Adipocyte (in vitro differentiated cells): Measurements from ENCODE around the gene SLC7A5.

Experiments
- DNase-seq: peaks from one replicate; pipeline ENCODE4 v3.0.0-alpha.2; 2015; ENCODE audit warnings: low read depth
- H3K27me3 ChIP-seq: replicated peaks from 2 replicates; pipeline ENCODE4 v1.7.0; 2013; ENCODE audit warnings: mild to moderate bottlenecking, low read length, moderate library complexity; ENCODE audit not compliant: control insufficient read depth, insufficient read depth
- H3K36me3 ChIP-seq: 2 replicates; pipeline ENCODE4 v1.7.0; 2013; ENCODE audit warnings: low read length, mild to moderate bottlenecking, moderate library complexity; ENCODE audit not compliant: control insufficient read depth, insufficient read depth, severe bottlenecking
- H3K4me1 ChIP-seq: 2 replicates; pipeline ENCODE4 v1.7.0; 2013; ENCODE audit warnings: mild to moderate bottlenecking, low read length, moderate library complexity; ENCODE audit not compliant: control insufficient read depth, insufficient read depth
- H3K4me3 ChIP-seq: 2 replicates; pipeline ENCODE4 v1.7.0; 2013; ENCODE audit warnings: mild to moderate bottlenecking, low read length, moderate library complexity
- H3K9ac ChIP-seq: 2 replicates; pipeline ENCODE4 v1.7.0; 2013; ENCODE audit warnings: mild to moderate bottlenecking, low read length, moderate library complexity
- H3K9me3 ChIP-seq: 2 replicates; pipeline ENCODE4 v1.7.0; 2013; ENCODE audit warnings: mild to moderate bottlenecking, low read length, moderate library complexity; ENCODE audit not compliant: control insufficient read depth

SLC7A5 gene

DNA sequence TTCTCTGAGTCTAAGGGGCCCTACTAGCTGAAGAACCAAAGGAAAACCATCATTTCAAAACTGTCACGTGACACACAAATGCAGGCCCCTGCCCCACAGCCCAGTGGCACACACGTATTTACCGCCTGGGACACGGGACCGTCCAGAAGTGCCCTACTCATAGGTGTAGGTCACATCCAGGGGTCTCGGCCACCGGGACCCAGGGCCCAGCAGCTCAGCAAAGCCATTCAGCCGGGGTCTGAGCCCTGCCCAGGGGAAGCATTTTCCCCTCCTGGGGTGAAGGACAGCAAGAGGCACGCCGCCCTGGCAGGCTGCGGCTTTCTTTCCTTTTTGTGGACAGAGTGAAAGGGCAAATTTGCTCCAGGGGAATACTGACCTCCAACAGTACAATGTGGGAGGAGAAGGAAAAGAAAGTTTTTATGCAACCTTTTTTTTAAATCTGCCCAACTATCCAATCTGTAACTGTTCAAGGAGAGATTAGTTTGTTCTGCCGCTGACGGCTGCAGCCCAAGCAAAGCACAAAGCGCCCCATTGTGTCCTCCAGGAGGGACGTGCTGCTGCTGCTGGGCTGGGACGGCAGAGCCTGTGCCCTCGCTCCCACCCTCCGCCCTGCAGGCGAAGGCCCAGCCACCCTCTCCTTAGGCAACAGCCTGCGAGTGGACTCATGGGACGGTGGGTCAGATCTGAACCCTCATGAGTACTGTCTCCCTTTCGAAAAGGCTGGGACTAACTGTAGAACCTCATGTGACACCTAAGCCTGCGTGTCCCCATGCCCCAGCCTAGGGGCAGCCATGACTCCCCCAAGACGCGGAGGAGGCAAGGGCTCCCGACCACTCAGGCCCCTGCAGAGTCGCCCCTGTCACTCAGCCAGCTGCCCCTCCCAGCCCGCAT, 21.3 kb downstream of the SLC7A5 start:
- Histone ChIP-seq H3K36me3 (peaks cover 8% of the 10 kb centered on the region), H3K4me1 (peaks cover 27% of the 10 kb centered on the region)

GRCh38 chr16:87847467-87847784, 21.9 kb downstream of the SLC7A5 start:
- Histone ChIP-seq H3K4me3 (no peak overlapping the region), H3K36me3 (peaks cover 8% of the 10 kb centered on the region), H3K9ac (no peak overlapping the region), H3K4me1 (peaks cover 21% of the 10 kb centered on the region), H3K27me3 (no peaks in the 10 kb centered on the region), H3K9me3 (no peaks in the 10 kb centered on the region)
- DNase-seq: no peak

More for the DNA sequence above, 21.3 kb downstream of the SLC7A5 start:
- DNase-seq: no peak
- H3K9me3 ChIP-seq: no peaks in the 10 kb centered on the region
- H3K27me3 ChIP-seq: no peaks in the 10 kb centered on the region
- no peak overlapping the region for H3K9ac ChIP-seq
- H3K4me3 ChIP-seq: no peak overlapping the region

DNA sequence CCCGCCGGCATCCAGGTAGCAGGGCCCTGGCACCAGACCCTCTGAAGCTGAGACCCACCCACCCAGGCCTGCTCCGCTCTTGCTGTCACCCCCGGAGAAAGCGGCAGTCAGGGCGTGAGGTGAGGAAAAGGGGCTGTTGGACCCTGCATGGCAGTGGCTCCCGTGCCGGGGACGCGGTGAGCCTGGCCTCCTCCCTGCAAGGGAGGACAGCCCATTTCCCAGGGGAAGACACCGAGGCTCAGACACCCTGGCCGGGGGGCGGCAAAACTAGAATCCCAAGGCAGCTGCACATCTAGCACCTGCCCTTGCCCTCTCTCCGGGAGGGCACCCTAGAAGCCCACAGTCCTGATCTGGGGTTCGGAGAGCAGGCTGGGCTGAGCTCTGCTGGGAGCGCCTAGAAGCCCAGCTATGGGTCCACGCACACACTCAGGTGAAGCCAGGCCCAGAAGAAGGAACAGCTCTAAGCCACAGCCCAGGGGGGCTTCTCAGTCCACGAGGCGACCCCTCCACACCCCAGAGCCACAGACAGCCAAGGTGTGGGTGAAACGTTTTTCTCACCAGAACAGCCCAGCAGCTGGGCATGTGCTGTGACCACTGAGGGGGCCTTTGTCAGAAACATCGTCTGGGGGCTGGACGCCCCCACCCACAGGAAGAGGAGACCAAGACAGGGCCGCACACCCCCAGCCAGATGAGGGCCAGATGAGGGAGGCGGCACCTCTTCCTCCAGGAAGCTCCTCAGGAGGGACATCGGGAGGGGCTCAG, 22.4 kb downstream of the SLC7A5 start:
- Histone ChIP-seq H3K9ac (no peak overlapping the region), H3K4me3 (no peak overlapping the region), H3K4me1 (peaks cover 20% of the 10 kb centered on the region), H3K9me3 (no peaks in the 10 kb centered on the region), H3K36me3 (peaks cover 8% of the 10 kb centered on the region), H3K27me3 (no peaks in the 10 kb centered on the region)
- DNase-seq: no peak

- peaks cover 11% of the 10 kb centered on the region for H3K36me3 ChIP-seq
- H3K27me3 ChIP-seq: no peaks in the 10 kb centered on the region
- no peaks in the 10 kb centered on the region for H3K9me3 ChIP-seq
- no peak for DNase-seq
- H3K4me1 ChIP-seq: peaks cover 20% of the 10 kb centered on the region
- H3K9ac ChIP-seq: no peak overlapping the region
- no peak overlapping the region for H3K4me3 ChIP-seq
Observed at GRCh38 chr16:87845807-87846619, 23.3 kb downstream of the SLC7A5 start.

GRCh38 chr16:87845213-87845612, 24.1 kb downstream of the SLC7A5 start:
- Histone ChIP-seq H3K27me3 (no peaks in the 10 kb centered on the region), H3K9ac (no peak overlapping the region), H3K4me1 (peaks cover 14% of the 10 kb centered on the region), H3K4me3 (no peak overlapping the region), H3K9me3 (no peaks in the 10 kb centered on the region), H3K36me3 (peaks cover 7% of the 10 kb centered on the region)
- no peak for DNase-seq

DNA sequence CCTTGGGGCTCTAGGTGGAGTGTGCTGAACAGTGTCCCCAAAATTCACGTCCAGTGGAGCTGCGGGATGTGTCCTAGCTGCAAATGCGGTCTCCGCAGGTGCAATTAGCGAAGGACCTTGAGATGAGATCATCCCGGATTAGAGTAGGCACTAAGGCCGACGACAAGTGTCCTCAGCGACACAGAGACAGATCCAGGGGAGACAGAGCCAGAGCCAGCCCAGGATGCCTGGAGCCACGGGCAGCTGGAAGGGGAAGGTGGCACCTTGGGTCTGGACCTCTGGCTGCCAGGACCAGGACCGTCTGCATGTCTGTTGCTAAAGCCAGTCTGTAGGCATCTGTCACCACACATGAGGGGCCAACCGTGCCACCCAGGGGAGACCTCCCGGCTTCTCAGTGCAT, 24.5 kb downstream of the SLC7A5 start:
- H3K9ac ChIP-seq: no peak overlapping the region
- H3K27me3 ChIP-seq: no peaks in the 10 kb centered on the region
- no peak overlapping the region for H3K4me3 ChIP-seq
- no peak for DNase-seq
- H3K9me3 ChIP-seq: no peaks in the 10 kb centered on the region
- peaks cover 11% of the 10 kb centered on the region for H3K4me1 ChIP-seq
- H3K36me3 ChIP-seq: peaks cover 12% of the 10 kb centered on the region

GRCh38 chr16:87844120-87844733, 25.1 kb downstream of the SLC7A5 start:
- peaks cover 17% of the 10 kb centered on the region for H3K36me3 ChIP-seq
- H3K9ac ChIP-seq: no peak overlapping the region
- no peaks in the 10 kb centered on the region for H3K9me3 ChIP-seq
- H3K4me1 ChIP-seq: peaks cover 15% of the 10 kb centered on the region
- no peak for DNase-seq
- no peak overlapping the region for H3K4me3 ChIP-seq
- no peaks in the 10 kb centered on the region for H3K27me3 ChIP-seq

GRCh38 chr16:87843678-87844105, 25.6 kb downstream of the SLC7A5 start:
- H3K36me3 ChIP-seq: peaks cover 19% of the 10 kb centered on the region
- peaks cover 18% of the 10 kb centered on the region for H3K4me1 ChIP-seq
- no peak overlapping the region for H3K9ac ChIP-seq
- H3K9me3 ChIP-seq: no peaks in the 10 kb centered on the region
- H3K4me3 ChIP-seq: no peak overlapping the region
- no peaks in the 10 kb centered on the region for H3K27me3 ChIP-seq
- DNase-seq: no peak

GRCh38 chr16:87842209-87842869, 27.0 kb downstream of the SLC7A5 start:
- Histone ChIP-seq H3K9ac (no peak overlapping the region), H3K27me3 (no peaks in the 10 kb centered on the region), H3K9me3 (no peaks in the 10 kb centered on the region), H3K4me3 (no peak overlapping the region), H3K4me1 (peaks cover 6% of the 10 kb centered on the region), H3K36me3 (peaks cover 25% of the 10 kb centered on the region)
- DNase-seq: no peak

- no peak for DNase-seq
- Histone ChIP-seq H3K9ac (no peak overlapping the region), H3K4me1 (peaks cover 6% of the 10 kb centered on the region), H3K27me3 (no peaks in the 10 kb centered on the region), H3K9me3 (no peaks in the 10 kb centered on the region), H3K36me3 (peaks cover 25% of the 10 kb centered on the region), H3K4me3 (no peak overlapping the region)
Observed at GRCh38 chr16:87841340-87842208, 27.7 kb downstream of the SLC7A5 start.
